DMS114 treated with DMSO at 0.1 percent for 48 hours (cell line): ENCODE data around the gene ARL13B.

ENCODE experiments used
- DNase-seq: peaks from one replicate; lab custom pipeline; 2025; ENCODE audit not compliant: unreplicated experiment; lab: John Stamatoyannopoulos, UW

Gene ARL13B

DNA sequence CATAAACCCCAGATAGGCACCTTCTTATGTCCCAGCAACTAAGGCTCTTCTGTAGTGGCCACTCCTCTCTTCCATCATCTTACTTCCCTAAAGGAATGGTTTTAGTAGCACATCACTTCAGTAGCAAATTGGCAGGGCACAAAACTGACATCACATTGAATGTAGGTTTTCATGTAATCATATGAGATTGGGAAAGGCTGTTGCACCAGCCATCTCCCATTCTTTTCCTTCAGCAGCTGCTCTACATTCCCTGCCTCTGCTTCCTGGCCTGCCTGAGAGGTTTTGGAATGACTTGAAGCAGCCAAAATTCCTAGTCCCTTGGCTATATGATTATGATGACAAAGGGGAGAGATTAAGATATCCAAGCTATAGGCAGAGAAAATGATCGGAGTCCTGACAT is 119.4 kb downstream of the ARL13B start:
- DNase-seq = no peak

DNA sequence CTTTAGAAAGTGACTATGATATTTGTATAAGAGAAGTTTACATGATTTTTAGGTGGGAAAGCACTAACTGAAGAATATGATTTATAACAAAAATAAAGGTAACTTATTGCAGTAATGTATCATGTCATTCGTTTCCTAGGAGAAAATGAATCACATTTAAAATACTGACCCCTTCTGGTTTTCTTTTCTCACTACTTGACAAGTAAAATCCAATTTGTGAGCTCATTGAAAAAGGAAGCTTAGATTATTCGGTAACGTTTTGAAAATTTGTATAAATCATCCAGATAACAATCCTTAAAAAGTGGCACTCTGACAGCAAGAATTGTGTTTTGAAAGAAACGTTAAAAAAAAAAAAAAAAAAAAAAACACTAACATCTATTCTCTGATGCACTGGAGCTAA is 121.9 kb downstream of the ARL13B start:
- peak; percentile 3 for DNase-seq
